Skeletal muscle cell (primary cell): ENCODE results near the gene STOML1.
A peak's percentile ranks its signal among the peaks of the same experiment; 100 is the strongest.

Source experiments
- DNase-seq: peaks from one replicate; pipeline ENCODE4 v3.0.0-alpha.2; 2010; ENCODE audit warnings: low read depth
- H3K4me3 ChIP-seq: 2 replicates; pipeline ENCODE4 v1.5.1; 2011; ENCODE audit warnings: low read depth, mild to moderate bottlenecking, control low read depth, low read length, moderate library complexity

The STOML1 gene

DNA sequence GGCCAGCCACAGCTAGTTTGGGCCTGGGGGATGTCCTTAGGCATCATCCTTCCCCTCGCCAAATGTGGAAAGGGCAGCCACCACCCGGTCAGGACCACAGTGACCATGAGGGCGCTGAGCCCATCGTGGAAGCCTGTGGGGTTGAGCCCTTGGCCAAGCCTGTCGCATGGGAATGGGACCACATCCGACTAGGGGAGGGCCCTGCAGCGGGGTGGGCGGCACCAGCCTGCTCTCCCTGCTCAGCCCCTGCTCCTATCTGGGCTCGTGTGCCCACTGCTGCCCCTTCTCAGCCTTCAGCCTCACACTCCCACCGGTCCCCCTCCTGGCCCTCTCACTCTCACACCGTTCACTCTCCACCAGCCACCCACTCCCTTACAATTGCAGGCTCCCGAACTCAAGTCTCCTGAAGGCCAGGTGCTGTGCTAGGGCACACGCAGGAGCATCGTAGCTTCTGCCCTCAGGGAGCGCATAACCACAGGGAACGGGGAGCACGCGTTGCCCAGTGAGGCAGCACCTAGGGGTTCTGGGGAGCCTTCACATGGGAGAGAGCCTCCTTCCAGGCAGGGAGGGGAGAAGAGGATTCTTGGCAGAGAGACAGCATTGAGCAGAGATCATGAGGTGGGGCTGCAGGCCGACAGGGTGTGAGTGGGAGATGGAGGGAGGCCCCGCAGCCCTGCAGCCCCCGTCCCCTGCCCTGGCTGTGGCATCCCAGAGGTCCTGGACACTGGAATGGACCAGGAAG, 39.8 kb downstream of the STOML1 start:
- H3K4me3 ChIP-seq = no peak overlapping the region
- DNase-seq = no peak

DNA sequence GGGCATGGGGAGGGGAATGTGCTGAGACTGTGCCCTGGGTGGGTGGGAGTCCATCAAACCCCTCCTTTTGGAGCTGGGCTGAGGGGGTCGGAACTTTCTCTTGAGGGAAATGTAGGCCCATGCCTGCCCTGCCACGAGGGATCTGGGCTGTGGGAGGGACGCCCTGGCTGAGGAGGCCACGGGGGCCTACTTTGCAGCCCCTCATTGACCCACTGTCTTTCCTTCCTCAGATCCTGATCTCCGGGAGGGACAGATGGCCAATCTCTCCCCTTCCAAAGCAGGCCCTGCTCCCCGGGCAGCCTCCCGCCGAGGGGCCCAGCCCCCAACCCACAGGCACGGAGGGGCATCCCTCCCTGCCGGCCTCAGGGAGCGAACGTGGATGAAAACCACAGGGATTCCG, 40.5 kb downstream of the STOML1 start:
- H3K4me3 ChIP-seq = no peak overlapping the region
- DNase-seq = no peak

DNA sequence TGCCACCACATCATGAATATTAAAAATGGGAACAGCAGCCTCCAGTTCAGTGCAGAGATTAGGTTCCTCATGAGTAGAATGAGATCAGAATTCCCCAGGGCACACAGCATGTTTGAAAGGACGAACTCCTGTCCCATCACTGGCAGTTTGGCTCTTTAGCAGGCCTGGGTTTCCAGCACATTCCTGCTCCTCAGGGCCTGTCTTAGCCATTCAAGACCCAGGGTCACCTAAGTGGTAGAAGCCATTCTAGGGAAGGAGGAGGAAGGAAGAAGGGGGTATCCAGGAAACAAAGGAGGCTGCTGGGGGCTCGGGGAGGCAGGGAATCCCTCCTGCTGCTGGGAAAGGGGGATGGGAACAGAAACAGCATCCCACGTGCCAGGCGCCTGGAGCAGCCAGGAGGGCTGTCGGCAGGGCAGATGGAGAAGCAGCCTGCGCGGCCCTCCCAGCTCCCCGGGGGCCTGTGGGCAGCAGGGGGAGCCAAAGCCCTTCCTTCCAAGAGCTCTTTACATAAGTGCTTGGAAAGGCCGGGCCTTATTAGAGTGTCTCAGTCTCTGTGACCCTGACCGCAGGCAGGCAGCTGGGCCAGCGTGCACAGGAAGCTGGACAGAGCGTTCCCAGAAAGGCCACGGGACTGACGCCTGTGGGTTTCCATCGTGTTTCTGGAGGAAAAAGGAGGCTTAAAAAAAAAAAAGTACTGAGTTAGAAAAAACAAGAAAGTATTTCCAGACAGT, 41.1 kb downstream of the STOML1 start:
- peak; percentile 98 for DNase-seq

DNA sequence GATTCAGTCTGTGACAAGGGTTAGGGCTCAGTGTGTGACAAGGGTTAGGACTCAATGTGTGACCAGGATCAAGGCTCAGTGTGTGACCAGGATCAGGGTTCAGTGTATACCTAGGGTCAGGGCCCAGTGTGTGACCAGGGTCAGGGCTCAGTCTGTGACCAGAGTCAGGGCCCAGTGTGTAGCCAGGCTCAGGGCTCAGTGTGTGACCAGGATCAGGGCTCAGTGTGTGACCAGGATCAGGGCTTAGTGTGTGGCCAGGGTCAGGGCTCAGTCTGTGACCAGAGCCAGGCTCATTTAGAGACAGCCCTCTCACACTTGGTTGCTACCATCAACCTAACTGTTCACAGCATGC, 41.6 kb downstream of the STOML1 start:
- no peak for DNase-seq
- H3K4me3 ChIP-seq = no peak overlapping the region

More for the DNA sequence above, 41.1 kb downstream of the STOML1 start:
- no peak overlapping the region for H3K4me3 ChIP-seq

DNA sequence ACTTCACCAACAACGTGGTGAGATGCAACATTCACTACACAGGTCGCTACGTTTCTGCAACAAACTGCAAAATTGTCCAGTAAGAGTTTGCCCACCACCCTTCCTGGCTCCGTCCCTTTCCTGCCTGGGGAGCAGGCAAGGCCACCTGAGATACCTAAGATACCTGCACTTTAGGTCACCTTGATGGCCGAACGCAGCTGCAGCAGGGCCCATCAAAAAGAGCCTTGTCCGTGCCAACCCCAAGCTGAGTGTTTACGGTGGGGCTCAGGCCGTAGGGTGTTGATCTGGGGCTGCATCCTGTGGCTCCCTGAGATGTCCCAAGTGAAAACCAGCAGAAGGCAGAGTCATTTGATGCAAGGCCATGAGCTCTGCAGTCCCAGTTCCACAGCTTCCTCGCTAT, 42.6 kb downstream of the STOML1 start:
- H3K4me3 ChIP-seq = no peak overlapping the region
- no peak for DNase-seq

DNA sequence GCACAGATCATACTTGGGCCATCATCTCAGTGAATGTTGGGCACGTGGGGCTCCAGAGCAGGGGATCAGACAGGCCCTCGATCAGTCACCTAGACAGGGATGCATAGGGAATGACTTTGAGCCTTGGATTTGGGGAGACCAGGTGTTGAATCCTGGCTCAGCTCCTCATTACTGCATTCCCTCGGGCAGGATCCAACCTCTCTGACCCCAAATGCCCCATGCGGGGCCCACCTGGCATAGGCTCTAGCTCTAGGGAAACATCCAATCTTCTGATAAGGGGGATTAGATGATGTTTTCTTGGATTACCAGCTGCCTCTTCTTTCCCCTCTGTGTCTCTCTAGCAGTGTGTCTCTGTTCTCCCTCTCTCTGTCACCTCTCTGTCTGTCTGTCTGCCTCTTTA, 43.1 kb downstream of the STOML1 start:
- DNase-seq = no peak

DNA sequence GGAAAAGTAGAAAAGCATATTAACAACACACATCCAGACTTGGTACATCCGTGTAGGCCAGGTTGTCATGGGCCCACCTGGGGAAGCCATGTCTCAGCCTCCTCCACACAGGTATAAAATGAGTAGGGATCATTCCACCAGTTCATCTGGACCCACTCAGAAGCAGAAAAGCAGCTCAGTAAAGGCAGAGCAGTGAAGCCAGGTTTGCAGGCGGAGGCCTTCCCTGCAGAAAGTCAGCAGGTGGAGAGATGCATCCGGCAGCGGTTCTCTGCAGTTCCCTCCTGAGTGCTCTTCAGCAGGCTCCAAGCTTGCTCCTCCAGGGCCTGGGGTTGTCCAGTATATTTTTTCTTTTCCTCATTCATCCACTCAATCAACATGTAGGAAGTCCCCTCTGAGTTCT, 43.7 kb downstream of the STOML1 start:
- no peak overlapping the region for H3K4me3 ChIP-seq
- DNase-seq = no peak

More for the DNA sequence above, 43.1 kb downstream of the STOML1 start:
- no peak overlapping the region for H3K4me3 ChIP-seq

DNA sequence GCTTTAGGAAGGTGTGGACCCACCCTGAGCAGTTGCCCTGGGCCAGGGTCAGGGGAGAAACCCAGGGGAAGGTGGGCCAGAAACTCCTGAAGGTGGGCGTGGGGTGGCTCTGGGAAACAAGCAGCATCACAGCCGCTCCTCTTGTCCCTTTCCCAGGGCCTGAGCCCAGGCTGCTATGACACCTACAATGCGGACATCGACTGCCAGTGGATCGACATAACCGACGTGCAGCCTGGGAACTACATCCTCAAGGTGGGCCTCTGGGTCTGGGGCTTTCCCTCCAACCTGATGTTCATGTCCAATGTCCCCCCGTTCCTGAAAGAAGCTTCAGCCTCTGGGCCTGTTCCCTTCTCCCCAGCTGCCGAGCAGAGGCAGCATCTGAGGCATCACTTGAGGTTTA, 44.4 kb downstream of the STOML1 start:
- no peak for DNase-seq
- no peak overlapping the region for H3K4me3 ChIP-seq

DNA sequence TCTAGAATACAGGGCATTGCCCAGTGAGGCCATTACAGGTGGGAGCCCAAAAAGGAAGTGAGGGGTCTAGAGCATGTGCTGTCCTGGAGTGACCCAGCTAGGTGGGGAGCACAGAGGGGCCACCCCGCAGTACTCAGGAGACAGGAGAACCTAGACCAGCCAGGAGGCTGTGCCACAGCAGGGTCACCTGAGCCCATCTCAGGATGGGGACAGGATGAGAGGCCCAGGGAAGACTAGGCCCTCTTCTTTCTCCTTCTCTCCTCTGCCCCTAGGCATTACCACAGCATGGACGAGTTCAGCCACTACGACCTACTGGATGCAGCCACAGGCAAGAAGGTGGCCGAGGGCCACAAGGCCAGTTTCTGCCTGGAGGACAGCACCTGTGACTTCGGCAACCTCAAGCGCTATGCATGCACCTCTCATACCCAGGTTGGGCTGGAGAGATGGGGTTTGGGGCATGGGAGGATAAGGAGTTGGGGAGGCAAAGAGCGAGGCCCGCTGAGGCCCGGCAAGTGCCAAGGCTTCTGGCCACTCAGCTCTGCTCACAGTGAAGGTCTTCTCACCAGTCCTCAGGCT, 45.2 kb downstream of the STOML1 start:
- no peak for DNase-seq
- H3K4me3 ChIP-seq = no peak overlapping the region

DNA sequence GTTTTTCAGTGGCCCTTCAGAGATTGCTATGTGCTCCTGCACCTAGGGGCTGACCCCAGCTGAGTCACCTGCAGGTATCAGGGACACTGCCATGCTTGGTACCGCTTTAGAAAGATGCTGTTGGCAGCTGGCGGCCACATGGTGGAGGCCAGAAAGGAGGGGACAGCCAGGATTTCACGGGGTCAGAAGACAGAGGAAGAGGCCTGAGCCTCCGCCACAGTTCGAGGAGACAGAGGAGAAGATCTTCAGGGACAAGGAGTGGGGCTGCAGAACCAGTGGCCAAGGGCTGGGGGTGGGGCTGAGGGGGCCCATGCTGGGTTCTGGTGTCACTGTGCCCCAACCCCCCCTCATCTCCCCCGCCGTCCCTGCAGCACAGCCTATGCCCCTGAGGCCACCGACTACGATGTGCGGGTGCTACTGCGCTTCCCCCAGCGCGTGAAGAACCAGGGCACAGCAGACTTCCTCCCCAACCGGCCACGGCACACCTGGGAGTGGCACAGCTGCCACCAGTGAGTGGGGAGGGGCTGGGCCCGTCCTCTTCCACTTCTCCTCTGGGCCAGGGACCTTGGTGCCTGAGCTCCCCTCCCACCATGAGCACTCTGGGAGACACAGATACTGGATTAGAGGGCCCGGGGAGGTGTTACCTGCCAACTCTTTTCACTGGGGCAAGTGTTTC, 45.9 kb downstream of the STOML1 start:
- no peak overlapping the region for H3K4me3 ChIP-seq
- DNase-seq = no peak

DNA sequence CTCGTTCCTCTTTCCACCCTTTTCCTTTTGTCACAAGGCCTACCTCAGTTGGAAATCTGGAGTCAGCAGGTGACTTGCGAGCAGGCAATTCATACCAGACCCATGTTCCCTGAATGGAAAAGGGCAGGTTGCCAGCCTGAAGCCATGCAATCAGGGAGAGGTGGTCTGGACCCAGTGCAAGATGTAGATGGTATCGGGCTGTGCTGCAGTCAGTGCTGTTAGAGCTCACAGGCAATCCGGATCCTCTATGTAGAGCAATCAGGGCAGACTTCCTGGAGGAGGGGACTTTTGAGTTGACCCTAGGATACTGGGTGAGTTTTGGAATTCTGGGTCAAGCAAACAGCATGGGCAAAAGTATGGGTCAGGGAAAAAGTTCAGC, 47.0 kb downstream of the STOML1 start:
- no peak for DNase-seq
- H3K4me3 ChIP-seq = no peak overlapping the region

DNA sequence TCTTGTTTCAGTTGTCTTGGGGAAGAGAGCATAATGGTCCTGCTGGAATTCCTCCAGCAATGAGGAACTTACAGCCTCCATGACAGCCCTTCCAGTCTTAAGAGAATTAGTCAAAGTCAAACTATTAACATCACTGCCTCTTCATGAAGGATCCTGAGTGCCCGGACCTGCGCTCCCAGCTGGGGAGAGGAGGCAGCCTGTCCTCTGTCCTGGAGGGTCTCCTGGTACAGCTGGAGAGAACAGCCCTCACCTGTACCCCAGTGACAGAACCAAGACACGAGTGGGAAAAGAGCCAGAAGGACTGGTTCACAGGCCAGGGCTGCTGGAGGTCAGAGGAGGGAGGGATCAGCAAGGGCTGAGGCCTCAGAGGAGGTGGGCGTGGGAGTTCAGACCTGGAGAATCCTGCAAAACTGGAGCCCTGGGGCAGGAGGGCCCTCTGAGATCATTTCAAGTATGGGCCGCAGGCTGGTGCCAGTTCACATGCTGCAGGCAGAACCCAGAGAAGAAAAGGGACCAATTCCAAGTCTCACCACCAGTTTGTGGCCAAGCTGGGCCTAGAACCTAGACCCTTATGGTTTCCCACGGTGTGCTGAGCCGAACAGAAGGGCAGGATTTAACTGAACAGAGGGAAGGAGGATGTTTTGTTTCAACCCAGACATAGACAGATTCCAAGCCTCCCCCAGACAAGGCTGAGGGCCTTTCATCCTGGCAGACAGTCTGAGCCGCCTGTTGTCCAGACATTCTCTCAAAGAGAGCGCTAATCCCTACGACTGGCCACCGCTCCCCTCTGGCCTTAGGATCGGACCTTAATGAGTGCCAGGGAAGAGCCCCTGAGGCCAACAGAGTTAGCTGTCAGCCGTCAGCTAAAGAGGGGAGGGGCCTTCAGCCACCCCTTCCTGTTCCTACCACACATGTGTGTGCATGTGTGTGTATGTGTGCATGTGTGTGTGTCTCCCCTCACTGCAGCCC, 47.6 kb downstream of the STOML1 start:
- no peak overlapping the region for H3K4me3 ChIP-seq
- no peak for DNase-seq

DNA sequence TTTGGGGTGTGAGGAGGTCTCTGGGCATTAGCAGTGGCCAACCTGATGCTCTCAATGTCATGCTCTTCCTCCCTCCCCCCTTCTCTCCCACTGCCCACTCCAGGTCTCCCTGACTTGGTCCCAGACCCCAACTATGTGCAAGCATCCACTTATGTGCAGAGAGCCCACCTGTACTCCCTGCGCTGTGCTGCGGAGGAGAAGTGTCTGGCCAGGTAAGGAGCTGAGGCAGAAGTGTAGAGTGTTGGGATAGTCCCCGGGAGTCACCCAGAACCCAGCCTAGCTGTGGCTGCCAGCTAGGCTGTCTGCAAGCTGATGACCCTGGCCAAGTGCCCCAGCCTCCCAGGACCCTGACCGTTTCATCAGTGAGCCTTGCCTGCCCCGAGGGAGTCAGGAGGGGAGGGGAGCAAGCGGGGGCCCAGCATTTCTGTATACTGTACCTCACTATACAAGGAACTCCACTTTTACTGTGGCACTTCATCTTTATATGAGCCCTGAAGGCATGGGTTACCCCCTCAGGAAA, 49.3 kb downstream of the STOML1 start:
- no peak for DNase-seq
- H3K4me3 ChIP-seq = no peak overlapping the region

DNA sequence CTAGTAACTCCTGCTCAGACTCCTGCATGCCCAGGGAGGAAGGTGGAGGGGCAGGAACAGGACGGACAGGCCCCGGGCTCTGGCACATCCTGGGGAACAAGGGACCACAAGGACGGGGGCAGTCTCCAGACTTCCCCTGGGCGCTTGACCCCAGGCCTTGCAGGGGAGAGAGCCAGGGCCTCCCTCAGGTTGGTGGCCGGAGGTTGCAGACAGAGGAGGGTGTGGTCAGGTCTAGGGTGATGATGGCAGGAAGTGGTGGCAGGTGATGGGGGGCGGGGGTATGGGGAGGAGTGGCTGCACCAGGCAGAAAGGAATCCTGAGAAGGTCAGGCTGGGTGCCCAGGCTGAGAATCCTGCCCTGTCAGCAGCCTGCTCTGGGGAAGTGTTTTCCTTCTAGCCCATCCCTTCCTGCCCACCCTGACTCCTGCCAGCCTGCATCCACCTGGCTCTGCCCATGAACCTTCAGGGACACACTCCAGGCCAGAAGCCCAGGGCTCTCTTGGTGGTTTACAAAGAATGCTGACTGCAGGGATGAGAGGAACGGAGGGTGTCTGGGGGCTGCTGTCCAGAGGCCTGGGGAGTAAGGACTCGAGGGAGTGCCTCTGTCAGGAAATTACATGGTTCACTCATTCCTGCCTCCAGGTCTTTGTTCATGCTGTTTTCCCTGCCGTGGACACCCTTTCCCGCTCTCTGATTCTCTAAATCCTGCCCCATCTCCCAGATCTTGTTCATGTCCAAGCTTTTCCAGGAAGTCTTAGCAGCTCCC, 50.0 kb downstream of the STOML1 start:
- H3K4me3 ChIP-seq = no peak overlapping the region
- no peak for DNase-seq

DNA sequence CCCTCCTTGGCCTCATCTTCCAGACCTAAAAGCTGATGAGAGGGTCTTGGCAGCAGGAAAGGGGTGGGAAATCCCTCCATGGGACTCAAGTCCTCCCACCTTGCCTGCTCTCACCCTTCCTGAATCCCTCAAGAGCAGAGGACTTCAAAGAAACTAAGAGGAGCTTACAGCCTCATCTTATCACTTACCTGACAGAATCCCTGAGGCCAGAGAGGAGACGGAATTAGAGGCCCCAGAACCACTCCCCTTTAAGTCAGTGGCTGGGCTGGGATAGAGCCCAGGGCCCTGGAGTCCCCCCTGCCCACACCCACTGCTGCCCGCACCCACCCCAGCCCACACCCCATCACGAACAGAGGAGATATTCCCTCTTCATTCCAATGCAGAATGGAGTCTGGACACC, 50.6 kb downstream of the STOML1 start:
- no peak overlapping the region for H3K4me3 ChIP-seq

DNA sequence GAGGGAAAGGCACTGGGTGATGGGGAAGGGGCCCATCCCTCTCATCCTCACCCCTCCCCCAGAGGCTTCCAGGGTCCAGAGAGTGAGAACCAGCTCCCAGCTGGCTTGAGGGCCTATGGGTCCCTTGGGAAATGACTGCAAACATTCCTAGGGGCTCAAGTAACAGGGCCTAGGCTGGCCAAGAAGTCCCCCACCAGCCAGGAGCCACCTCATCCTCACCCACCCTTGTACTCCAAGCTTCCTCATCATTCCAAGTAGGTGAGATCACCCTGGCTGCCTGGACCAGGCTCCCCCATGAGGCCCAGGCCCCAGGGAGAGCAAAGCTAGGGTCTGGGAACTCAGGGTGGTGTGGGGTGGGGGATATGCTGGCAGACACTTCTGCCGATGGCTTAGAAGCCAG, 51.1 kb downstream of the STOML1 start:
- DNase-seq = peak; percentile 95

More for the DNA sequence above, 50.6 kb downstream of the STOML1 start:
- DNase-seq = no peak

DNA sequence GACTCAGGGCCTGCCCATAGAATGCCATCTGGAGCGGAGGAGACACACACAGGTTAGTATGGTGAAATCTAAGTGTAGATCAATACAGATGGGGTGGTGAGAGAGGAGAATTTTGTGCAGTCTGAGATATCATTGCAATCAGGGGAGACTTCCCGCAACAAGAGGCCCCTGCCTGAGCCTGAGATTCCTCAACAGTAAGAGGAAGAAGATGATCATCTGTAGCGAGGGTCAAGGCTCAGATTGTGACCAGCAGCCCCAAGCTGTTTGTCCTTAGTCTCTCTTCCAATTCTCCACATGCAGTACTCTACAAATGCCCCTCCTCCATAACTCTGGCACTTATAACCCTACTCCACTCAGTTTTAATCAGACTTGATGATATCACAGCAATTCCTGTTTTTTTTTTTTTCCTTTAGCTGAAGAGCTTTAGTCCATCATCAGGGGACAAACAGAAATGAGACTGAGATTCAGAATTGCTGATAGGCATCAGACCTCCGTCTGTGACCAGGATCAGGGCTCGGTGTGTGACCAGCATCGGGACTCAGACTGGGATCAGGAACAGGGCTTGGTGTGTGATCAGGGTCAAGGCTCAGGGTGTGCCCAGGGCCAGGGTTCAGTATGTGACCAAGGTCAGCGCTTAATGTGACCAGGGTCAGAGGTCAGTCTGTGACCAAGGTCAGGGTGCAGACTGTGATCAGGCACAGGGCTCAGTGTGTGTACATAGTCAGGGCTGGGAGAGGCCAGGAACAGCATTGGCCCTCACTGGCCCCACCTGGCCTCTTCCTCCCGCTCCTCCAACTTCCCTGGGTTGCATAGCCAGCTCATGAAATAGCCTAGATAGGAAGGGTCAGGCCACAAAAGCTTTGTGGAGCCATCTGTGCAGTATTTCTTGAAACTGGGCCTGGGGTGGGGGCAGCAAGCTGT, 51.8 kb downstream of the STOML1 start:
- no peak overlapping the region for H3K4me3 ChIP-seq
- DNase-seq = no peak

More for the DNA sequence above, 51.1 kb downstream of the STOML1 start:
- H3K4me3 ChIP-seq = no peak overlapping the region
